ENCODE measurements around the gene STPG1.

Gene STPG1

DNA sequence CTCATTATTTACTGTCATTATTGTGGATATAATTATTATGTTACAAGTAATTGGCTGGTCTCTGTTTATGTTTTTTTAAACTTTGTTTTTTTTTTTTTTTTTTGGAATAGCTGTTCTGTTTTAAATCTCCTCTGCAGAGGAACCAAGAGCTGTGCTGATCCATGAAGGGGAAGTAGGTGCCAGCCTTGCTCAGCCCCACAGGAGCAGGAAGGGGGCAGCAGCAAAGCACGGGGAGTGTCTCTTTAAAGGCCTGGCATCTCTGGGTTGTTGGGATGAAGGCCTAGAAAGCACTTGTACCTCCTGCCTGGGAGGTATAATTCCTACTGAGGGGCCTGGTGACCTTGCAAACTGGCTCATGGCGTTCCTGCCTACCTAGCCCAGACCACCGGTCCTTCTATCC, 96.9 kb downstream of the STPG1 start:
- DNase-seq, result no peak

DNA sequence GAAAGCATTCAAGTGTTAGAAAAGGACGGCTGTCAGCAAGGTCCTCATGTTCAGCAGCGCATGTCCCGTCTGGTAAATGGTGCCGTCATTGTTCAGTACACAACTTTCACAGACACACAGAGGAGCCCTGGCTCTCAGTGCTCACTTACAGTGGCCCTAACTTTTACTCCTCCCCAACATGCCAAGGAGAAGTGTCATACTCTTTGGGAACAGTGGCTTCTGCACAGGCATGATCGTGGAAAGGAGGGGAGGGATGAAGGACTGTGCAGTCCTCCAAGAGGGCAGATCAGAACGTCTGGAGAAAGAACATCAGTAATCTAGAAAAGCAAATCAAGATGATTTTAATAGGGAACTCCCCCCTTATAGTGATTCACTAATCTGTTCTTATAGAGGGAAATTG, 98.2 kb downstream of the STPG1 start:
- DNase-seq, result no peak

DNA sequence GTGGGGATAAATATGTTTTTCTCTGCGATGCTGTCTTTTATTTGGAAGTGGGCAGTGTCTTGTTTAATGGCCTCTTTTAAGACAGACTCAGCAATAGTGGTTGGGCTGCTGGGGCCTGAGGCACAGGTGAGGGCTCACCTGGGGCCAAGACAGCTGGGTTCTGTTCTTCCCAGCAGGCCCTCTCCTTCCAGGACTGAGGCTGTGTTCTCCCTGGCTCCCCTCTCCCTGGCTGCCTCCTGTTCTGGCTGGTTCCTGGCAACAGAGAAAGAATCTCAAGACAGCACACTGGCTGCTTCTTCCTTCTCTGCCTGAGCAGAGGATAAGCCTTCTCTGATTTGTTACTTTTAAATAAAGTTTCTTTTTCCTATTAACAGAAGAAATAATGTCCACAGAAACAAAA, 101.8 kb downstream of the STPG1 start:
- no peak for DNase-seq

DNA sequence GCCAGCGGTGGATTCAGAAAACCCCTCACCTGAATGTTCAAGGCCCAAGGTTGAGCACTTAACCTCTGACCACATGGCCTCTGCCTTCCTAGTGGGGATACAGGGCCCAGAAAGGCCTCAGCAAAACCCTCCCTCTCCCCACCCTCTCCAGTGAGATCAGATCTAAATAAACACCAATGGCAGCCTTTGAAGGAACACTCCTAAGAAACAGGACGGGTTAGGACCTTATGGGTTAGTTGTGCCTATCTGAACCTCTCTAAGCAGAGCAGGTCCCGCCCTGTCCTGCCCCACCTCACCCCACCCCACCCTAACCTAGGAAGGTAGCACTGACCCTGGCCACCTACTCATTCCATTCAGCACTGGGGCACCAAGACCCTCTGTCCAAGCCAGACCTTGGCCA, 102.3 kb downstream of the STPG1 start:
- DNase-seq, result no peak

DNA sequence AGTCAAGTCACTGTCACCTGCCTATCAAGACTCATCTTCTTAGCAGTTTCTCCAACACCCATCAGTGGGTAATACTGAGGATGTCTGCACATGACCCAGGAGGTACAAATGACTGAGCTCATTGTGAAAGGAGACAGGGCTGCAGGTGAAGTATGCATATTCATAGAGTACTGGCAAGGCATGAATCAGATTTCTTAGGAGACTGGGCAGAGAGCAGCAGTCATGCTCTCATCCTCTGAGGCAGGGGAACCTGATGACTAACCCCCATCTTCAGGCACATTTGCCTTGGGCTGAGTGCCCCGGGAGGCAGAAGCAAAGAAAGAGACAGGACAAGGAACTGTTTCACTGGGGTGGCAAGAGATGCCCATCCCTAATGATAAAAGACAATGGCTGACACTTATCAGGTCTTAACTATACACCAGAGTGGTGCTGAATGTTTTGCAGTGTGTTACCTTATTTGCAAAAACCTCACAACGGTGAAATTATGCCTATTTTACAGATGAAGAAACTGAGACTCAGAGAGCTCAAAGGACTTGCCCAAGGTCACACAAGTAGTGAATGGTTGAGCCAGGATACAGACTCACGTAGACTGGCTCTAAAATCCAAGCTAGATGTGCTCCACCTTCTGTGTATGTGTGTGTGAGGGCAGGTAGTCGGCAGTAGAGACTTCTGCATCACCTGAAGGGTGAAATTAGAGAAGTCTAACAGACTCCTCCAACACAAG, 103.7 kb downstream of the STPG1 start:
- no peak for DNase-seq

DNA sequence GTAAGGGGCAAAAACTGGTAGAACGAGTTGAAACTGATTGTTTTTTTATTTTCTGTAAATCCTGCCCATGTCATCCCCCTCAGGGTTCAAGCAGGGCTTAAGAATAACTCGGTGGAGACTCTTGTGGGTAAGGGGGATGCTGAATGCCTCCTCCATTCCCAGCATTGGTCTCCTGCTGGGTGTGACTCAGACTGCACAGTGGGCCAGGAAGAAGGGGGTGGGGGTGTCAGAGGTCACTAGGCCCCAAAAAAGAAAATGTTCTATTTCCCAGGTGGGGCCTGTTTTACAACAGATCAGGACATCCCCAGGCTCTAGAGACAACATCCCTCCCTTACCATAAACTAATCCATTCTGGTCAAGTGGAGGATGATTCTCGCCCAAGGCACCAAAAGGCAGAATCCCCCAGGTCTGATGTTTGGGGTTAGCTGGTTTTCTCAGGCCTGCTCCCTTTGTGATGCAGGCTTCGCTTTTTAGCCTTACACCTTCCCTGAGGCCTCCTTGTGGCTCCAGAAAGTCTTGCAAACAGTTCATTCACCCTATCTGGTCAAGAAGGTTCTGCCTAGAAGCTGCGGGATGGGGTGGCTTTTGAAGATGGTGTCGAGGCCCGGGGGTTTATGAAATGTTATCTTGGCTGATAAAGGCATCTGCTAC, 105.1 kb downstream of the STPG1 start:
- DNase-seq, result no peak
